CD4-positive, alpha-beta T cell (primary cell): ENCODE results near the gene NAV2. TPM values are rescaled to one million over a fixed set of nuclear protein-coding genes. Genes with fewer than 3 reads are reported as not detected.

Experiments used
- ATAC-seq: fragments of 200-7000 bp; cut with Tn5 transposase; one replicate; pipeline ENCODE4 v1.10.0; 2022; ENCODE audit warnings: mild to moderate bottlenecking; ENCODE audit not compliant: poor library complexity
- CTCF ChIA-PET: fragments of 350-600 bp; sonication (Branson Sonifier 250); formaldehyde crosslinking; loops from one replicate; lab custom pipeline; 2021; ENCODE audit warnings: antibody characterized with exemption, inconsistent platforms; lab: Charles Lee
- POLR2A ChIA-PET: fragments of 350-600 bp; sonication (Branson Sonifier 250); formaldehyde crosslinking; loops from one replicate; lab custom pipeline; 2021; ENCODE audit warnings: antibody characterized with exemption, inconsistent platforms; lab: Charles Lee
- DNase-seq, 14 experiments: peaks; one replicate each; pipeline ENCODE4 v3.0.0-alpha.2; 2013 to 2020; ENCODE audit warnings: mixed read lengths in 2 of 14
- H3K27ac ChIP-seq, 2 donors: one replicate each; pipeline versions ENCODE4 v1.5.1 to v1.7.0; 2013; ENCODE audit warnings: low read length in 2 of 2, low read depth in 1 of 2, mild to moderate bottlenecking in 1 of 2
- H3K27me3 ChIP-seq, 2 experiments: 1 replicate in 1 of 2; 2 replicates in 1 of 2; pipeline versions ENCODE4 v1.6.1 to v1.7.0; 2013; ENCODE audit warnings: low read length in 2 of 2, control low read depth in 1 of 2, mild to moderate bottlenecking in 1 of 2, moderate library complexity in 1 of 2; ENCODE audit not compliant: insufficient read depth in 2 of 2, control insufficient read depth in 1 of 2
- H3K36me3 ChIP-seq: one replicate; pipeline ENCODE4 v1.6.1; 2013; ENCODE audit warnings: low read length, control low read depth; ENCODE audit not compliant: insufficient read depth
- H3K4me1 ChIP-seq: one replicate; pipeline ENCODE4 v1.6.1; 2013; ENCODE audit warnings: low read length, control low read depth; ENCODE audit not compliant: insufficient read depth
- H3K4me3 ChIP-seq: one replicate; pipeline ENCODE4 v1.5.1; 2013; ENCODE audit warnings: mild to moderate bottlenecking, low read length, moderate library complexity
- H3K9me3 ChIP-seq, 2 experiments: 1 replicate in 1 of 2; 2 replicates in 1 of 2; pipeline versions ENCODE4 v1.6.1 to v1.7.0; 2013; ENCODE audit warnings: low read length in 2 of 2, mild to moderate bottlenecking in 2 of 2, control low read depth in 1 of 2, moderate library complexity in 1 of 2; ENCODE audit not compliant: control insufficient read depth in 1 of 2, insufficient read depth in 1 of 2
- H3K27ac Mint-ChIP-seq: one replicate; pipeline ENCODE4 v1.8.0; 2020; ENCODE audit warnings: mixed read lengths
- H3K27me3 Mint-ChIP-seq: one replicate; pipeline ENCODE4 v1.8.0; 2021; ENCODE audit warnings: mixed read lengths
- H3K36me3 Mint-ChIP-seq: one replicate; pipeline ENCODE4 v1.8.0; 2021; ENCODE audit warnings: low read depth, mixed read lengths
- H3K4me1 Mint-ChIP-seq: one replicate; pipeline ENCODE4 v1.8.0; 2021; ENCODE audit warnings: low read depth, mixed read lengths
- H3K4me3 Mint-ChIP-seq: one replicate; pipeline ENCODE4 v1.8.0; 2020; ENCODE audit warnings: mild to moderate bottlenecking, mixed read lengths
- H3K9me3 Mint-ChIP-seq: one replicate; pipeline ENCODE4 v1.8.0; 2020; ENCODE audit warnings: mixed read lengths
- CTCF ChIP-seq: fragments of 200-600 bp; IDR thresholded peaks from one replicate; pipeline ENCODE4 v1.8.0; 2022; ENCODE audit warnings: antibody characterized with exemption, mild to moderate bottlenecking
- intact Hi-C, 2 experiments: fragments of 100-400 bp; cut with DNase I in 1 of 2; cut with micrococcal nuclease in 1 of 2; formaldehyde crosslinking; loops; one replicate each; pipeline versions ENCODE4 v1.15.1 to v1.9.0; 2023 to 2025; cut with DNase I, micrococcal nuclease
- total RNA-seq, 174 experiments: library from RNA in 2 of 174; stranded (reverse) in 2 of 174; gene quantifications; one replicate each; pipeline ENCODE4 v1.2.3 and lab custom pipeline; 2021 to 2026

The NAV2 gene
- total RNA-seq, 2 experiments from 2014 or later, result 0.55 to 0.64 TPM

GRCh38 chr11:19846654-19847305, 134.1 kb downstream of the NAV2 start:
- H3K27me3 ChIP-seq, result peaks cover 0 to 2% of the 10 kb centered on the region in 2 experiments
- ATAC-seq (no peak), DNase-seq (no peak)
- CTCF ChIA-PET, result no interaction called here
- no peaks in the 10 kb centered on the region for H3K36me3 ChIP-seq
- Mint-ChIP-seq H3K9me3 (no peaks in the 10 kb centered on the region), H3K4me3 (no peak overlapping the region), H3K4me1 (no peaks in the 10 kb centered on the region), H3K27ac (no peak overlapping the region), H3K27me3 (no peaks in the 10 kb centered on the region), H3K36me3 (no peaks in the 10 kb centered on the region)
- no peaks in the 10 kb centered on the region for H3K9me3 ChIP-seq
- POLR2A ChIA-PET, result no interaction called here
- no peak overlapping the region for H3K4me3 ChIP-seq
- no peaks in the 10 kb centered on the region for H3K4me1 ChIP-seq
- TF ChIP-seq CTCF, result no peak
- intact Hi-C loops, result no loop called here
- H3K27ac ChIP-seq, result no peak overlapping the region

- no peak overlapping the region for H3K27ac Mint-ChIP-seq
- no peaks in the 10 kb centered on the region for H3K36me3 Mint-ChIP-seq
- H3K9me3 Mint-ChIP-seq, result no peaks in the 10 kb centered on the region
- H3K4me3 Mint-ChIP-seq, result no peak overlapping the region
- no peaks in the 10 kb centered on the region for H3K4me1 Mint-ChIP-seq
- no peak overlapping the region for H3K27ac ChIP-seq
- ChIA-PET POLR2A (no interaction called here), CTCF (no interaction called here)
- no peak overlapping the region for H3K4me3 ChIP-seq
- no peak for DNase-seq
- no peaks in the 10 kb centered on the region for H3K36me3 ChIP-seq
- ATAC-seq, result no peak
- no peak for TF ChIP-seq CTCF
- no peaks in the 10 kb centered on the region for H3K4me1 ChIP-seq
- no peaks in the 10 kb centered on the region for H3K27me3 Mint-ChIP-seq
- intact Hi-C loops, result no loop called here
- peaks cover 0 to 2% of the 10 kb centered on the region in 2 experiments for H3K27me3 ChIP-seq
- H3K9me3 ChIP-seq, result no peaks in the 10 kb centered on the region
These were observed 135.6 kb downstream of the NAV2 start for GRCh38 chr11:19848219-19848618.

GRCh38 chr11:19849107-19849789, 136.6 kb downstream of the NAV2 start:
- ATAC-seq (no peak), DNase-seq (no peak)
- H3K27ac Mint-ChIP-seq, result no peak overlapping the region
- no peaks in the 10 kb centered on the region for H3K4me1 Mint-ChIP-seq
- Histone ChIP-seq H3K36me3 (no peaks in the 10 kb centered on the region), H3K9me3 (no peaks in the 10 kb centered on the region), H3K4me3 (no peak overlapping the region), H3K27me3 (peaks cover 0 to 2% of the 10 kb centered on the region in 2 experiments), H3K4me1 (no peaks in the 10 kb centered on the region), H3K27ac (no peak overlapping the region)
- no peak for TF ChIP-seq CTCF
- no peaks in the 10 kb centered on the region for H3K36me3 Mint-ChIP-seq
- no peaks in the 10 kb centered on the region for H3K9me3 Mint-ChIP-seq
- intact Hi-C loops, result no loop called here
- no peak overlapping the region for H3K4me3 Mint-ChIP-seq
- ChIA-PET CTCF (no interaction called here), POLR2A (no interaction called here)
- H3K27me3 Mint-ChIP-seq, result no peaks in the 10 kb centered on the region
